GM12891 (cell line): ENCODE results near the gene ZDHHC18.

Source experiments
- PAX5 ChIP-seq: IDR thresholded peaks from 2 replicates; pipeline ENCODE4 v1.6.1; 2011; ENCODE audit warnings: low read length, moderate library complexity, mild to moderate bottlenecking; ENCODE audit not compliant: insufficient read depth, severe bottlenecking
- POLR2A ChIP-seq: IDR thresholded peaks from 2 replicates; pipeline ENCODE4 v1.6.1; 2011; ENCODE audit warnings: low read depth, low read length, control low read depth
- POLR2AphosphoS5 ChIP-seq: IDR thresholded peaks from 2 replicates; pipeline ENCODE4 v1.6.1; 2011; ENCODE audit warnings: low read depth, low read length, control low read depth
- SPI1 ChIP-seq: IDR thresholded peaks from 2 replicates; pipeline ENCODE4 v1.6.1; 2011; ENCODE audit warnings: low read depth, low read length, control low read depth
- TAF1 ChIP-seq: IDR thresholded peaks from 2 replicates; pipeline ENCODE4 v1.6.1; 2011; ENCODE audit warnings: low read depth, low read length, control low read depth

- no peak for TF ChIP-seq POLR2AphosphoS5
- no peak for TF ChIP-seq POLR2A
- no peak for TF ChIP-seq TAF1
- peak; percentile 90 for TF ChIP-seq SPI1
- no peak for TF ChIP-seq PAX5
These were observed 5.7 kb upstream of the ZDHHC18 start for GRCh38 chr1:26820784-26821269.
